ENCODE data around the gene RASGRF2.
"Not testable (repeated sequence)": the region's sequence is repeated elsewhere in the genome, so short reads cannot be mapped to it uniquely, and the experiment has no call there.

The RASGRF2 gene

GRCh38 chr5:81020478-81021167, 60.5 kb downstream of the RASGRF2 start:
- no peak for DNase-seq (ENCODE audit: low spot score)

- no peak for DNase-seq (ENCODE audit: low spot score)
Observed at GRCh38 chr5:81021486-81021885, 61.3 kb downstream of the RASGRF2 start.

- no peak for DNase-seq (ENCODE audit: low spot score)
Observed at GRCh38 chr5:81021951-81022687, 62.0 kb downstream of the RASGRF2 start.

DNA sequence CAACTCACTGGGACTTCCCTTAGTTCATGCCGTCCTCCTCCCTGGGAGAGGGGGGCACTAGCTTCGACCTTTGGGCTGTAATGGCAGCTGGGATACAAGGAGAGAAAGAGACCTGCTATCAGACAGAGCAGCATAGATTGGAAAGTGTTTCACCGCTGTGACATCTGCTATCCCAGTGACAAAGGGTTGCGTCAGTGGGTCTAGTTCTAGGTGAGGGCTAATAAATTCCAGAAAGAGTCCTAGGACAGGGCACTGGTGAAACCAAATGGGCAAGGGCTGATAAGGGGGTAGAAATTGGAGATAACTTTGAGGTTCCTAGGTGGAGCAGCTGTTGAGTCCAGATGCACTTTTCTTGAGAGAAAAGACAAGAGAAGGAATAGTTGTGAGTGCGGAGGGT, 62.5 kb downstream of the RASGRF2 start:
- no peak for DNase-seq (ENCODE audit: low spot score)

DNA sequence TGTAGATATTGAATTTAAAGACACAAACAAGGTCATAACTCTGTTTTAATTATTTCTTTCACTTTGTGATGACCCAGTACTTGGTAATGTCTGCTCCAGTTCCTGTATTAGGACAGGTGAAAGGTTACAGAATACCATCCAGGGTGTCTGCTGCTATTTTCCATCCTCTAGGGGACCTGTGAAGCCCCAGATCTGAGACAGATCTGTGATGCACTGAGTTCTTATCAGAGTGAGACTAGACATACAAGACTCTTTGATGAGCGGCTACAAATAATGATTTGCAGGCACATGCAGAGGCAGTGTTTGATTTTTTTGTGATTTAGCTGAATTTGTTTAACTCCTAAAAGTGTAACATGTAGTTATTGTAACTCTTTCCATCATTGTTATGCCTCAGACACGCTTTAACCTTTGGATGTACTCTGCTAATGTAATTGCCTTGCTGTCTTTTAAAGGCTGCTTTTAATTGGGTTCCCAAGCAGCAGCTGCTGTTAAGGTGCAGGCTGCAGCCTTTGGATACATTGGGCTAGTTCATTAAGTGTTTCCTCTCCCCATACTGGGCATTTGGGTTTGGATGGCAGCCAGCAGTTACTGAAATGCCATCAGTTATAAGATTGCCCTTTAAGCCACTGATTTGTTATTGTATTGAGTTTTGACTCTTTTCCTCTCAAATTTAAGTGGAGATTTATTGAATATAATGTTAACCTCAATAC, 63.3 kb downstream of the RASGRF2 start:
- DNase-seq (ENCODE audit: low spot score) = no peak

DNA sequence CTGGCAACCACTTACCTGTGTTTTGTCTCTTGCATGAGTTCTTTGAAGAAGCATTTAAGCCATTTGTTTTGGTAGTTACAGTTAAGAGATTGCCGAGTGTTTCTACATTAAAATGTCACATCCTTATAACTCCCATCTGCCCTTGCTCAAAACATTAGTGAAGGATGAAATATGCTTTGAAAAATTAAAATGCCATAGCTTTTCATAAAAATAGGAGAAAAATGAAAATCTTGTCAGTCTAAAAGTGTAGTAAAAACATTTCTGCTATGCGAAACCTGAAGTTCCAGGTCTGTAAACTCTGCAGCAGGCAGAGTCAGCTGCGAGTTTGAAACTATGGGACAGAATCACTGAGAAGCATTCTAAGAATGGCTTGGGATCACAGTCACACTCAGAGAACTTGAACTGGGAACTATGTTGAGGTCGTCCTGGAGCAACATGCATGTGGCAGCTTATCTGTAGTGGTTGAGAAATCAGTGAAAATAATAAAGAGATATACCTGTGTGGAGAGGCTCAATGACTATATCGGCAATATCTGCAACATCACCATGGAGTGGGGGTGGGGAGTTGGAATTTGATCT, 67.4 kb downstream of the RASGRF2 start:
- no peak for DNase-seq (ENCODE audit: low spot score)

DNA sequence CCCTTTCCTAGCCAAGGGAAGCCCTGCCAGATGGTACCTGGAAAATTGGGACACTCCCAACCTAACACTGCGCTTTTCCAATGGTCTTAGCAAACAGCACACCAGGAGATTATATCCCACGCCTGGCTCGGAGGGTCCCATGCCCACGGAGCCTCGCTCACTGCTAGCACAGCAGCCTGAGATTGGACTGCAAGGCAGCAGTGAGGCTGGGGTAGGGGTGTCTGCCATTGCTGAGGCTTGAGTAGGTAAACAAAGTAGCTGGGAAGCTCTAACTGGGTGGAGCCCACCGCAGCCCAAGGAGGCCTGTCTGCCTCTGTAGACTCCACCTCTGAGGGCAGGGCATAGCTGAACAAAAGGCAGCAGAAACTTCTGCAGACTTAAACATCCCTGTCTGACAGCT, 68.7 kb downstream of the RASGRF2 start:
- not testable (repeated sequence) for DNase-seq (ENCODE audit: low spot score)

DNA sequence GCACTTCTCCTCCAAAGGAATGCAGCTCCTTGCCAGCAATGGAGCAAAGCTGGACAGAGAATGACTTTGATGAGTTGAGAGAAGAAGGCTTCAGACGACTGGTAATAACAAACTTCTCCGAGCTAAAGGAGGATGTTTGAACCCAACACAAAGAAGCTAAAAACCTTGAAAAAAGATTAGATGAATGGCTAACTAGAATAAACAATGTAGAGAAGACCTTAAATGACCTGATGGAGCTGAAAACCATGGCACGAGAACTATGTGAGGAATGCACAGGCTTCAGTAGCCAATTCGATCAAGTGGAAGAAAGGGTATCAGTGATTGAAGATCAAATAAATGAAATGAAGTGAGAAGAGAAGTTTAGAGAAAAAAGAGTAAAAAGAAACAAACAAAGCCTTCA, 69.6 kb downstream of the RASGRF2 start:
- DNase-seq (ENCODE audit: low spot score) = not testable (repeated sequence)

DNA sequence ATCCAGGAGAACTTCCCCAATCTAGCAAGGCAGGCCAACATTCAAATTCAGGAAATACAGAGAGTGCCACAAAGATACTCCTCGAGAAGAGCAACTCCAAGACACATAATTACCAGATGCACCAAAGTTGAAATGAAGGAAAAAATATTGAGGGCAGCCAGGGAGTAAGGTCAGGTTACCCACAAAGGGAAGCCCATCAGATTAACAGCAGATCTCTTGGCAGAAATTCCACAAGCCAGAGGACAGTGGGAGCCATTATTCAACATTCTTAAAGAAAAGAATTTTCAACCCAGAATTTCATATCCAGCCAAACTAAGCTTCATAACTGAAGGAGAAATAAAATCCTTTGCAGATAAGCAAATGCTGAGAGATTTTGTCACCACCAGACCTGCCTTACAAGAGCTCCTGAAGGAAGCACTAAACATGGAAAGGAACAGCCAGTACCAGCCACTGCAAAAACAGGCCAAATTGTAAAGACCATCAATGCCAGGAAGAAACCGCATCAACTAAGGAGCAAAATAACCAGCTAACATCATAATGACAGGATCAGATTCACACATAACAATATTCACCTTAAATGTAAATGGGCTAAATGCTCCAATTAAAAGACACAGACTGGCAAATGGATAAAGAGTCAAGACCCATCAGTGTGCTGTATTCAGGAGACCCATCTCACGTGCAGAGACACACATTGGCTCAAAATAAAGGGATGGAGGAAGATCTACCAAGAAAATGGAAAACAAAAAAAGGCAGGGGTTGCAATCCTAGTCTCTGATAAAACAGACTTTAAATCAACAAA, 70.3 kb downstream of the RASGRF2 start:
- not testable (repeated sequence) for DNase-seq (ENCODE audit: low spot score)

GRCh38 chr5:81035522-81035921, 75.4 kb downstream of the RASGRF2 start:
- no peak for DNase-seq (ENCODE audit: low spot score)

DNA sequence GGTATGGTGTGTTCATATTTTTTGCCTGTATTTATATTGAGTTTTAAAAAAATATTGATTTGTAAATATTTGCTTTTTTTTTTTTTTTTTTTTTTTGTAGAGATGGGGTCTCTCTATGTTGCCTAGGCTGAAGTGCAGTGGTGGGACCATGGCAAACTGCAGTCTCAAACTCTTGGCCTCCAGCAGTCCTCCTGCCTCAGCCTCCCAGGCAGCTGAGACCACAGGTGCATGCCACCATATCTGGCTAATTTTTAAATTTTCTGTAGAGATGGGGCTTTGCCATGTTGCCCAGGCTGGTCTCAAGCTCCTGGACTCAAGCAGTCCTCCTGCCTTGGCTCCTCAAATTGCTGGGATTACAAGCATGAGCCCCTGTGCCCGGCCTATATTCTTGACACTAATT, 78.3 kb downstream of the RASGRF2 start:
- no peak for DNase-seq (ENCODE audit: low spot score)

- DNase-seq (ENCODE audit: low spot score) = no peak
Observed at GRCh38 chr5:81044868-81045267, 84.7 kb downstream of the RASGRF2 start.

GRCh38 chr5:81045389-81045807, 85.2 kb downstream of the RASGRF2 start:
- no peak for DNase-seq (ENCODE audit: low spot score)

GRCh38 chr5:81046041-81046440, 85.9 kb downstream of the RASGRF2 start:
- DNase-seq (ENCODE audit: low spot score) = peak; percentile 44

GRCh38 chr5:81052325-81052724, 92.2 kb downstream of the RASGRF2 start:
- DNase-seq (ENCODE audit: low spot score) = no peak

GRCh38 chr5:81053282-81053681, 93.1 kb downstream of the RASGRF2 start:
- not testable (repeated sequence) for DNase-seq (ENCODE audit: low spot score)

DNA sequence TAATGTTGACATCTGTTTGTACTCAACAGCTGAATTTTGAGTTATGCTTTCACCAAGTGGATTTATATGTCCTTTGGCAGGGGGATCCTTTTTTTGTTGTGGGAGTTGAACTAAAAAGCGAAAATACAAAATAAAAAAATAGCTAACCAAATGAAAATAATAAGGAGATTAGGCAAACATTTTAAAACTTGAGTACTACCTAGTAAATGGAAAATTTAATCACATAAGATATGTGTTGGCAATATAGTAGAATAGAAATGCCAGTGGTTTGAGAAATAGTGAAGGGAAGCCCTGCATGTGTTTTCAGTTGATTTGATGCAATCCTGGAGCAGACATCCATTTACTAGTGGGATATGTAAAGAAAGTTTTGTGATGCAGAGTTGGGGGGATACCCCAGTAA, 98.0 kb downstream of the RASGRF2 start:
- DNase-seq (ENCODE audit: low spot score) = no peak

- no peak for DNase-seq (ENCODE audit: low spot score)
Observed at GRCh38 chr5:81065492-81065891, 105.3 kb downstream of the RASGRF2 start.

DNA sequence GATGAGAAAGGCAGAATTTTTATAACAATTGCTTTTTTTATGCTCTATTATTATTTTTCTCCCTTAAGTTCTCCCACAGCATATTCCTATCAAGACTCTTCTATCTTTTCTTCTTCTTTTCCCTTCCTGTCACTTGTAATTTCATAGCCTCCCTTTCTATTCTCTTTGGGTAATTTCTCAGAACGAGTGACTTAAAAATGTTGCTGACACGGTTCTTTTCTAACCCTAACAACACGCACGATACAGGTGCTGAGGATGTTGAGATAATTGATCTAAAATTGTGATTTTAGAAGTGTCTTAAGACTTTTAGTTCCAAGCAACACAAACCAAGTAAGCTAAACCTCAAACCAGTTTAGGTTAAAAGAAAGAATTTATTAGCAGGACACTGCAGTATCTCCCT, 105.9 kb downstream of the RASGRF2 start:
- DNase-seq (ENCODE audit: low spot score) = no peak

DNA sequence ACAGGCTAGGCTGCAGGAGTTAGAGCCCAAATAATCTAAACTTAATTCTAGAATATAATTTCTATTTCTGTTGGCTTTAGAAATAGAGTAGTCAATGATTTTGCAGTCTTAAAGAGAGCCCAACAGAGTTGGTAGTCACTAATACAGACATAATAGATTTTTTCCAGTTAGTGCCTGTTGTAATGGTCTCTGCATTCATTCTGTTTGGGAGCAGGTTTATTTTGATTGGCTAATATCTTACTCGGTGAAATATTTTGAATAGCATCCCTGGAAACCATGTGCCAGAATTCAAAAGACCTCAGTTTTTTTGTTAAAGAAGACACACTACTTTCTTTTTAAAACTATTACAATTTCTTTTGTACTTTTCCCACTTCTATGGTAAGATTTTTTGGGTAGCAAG, 107.2 kb downstream of the RASGRF2 start:
- no peak for DNase-seq (ENCODE audit: low spot score)

DNA sequence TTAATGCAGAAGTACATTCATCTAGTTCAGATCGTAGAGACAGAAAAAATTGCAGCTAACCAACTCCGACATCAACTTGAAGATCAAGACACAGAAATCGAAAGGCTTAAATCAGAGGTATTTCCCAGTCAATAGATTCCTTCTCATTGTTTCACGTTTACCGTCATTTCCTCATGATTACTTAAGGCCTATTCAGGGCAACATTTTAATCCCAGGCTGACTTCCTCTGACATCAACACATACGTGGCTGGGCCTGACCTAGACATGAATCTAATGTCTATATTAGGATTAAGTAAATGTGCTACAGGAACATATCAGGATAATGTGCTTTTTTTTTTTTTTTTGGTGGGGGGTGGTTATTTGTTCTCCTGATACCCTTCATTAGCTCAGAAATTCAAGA, 107.9 kb downstream of the RASGRF2 start:
- DNase-seq (ENCODE audit: low spot score) = no peak

DNA sequence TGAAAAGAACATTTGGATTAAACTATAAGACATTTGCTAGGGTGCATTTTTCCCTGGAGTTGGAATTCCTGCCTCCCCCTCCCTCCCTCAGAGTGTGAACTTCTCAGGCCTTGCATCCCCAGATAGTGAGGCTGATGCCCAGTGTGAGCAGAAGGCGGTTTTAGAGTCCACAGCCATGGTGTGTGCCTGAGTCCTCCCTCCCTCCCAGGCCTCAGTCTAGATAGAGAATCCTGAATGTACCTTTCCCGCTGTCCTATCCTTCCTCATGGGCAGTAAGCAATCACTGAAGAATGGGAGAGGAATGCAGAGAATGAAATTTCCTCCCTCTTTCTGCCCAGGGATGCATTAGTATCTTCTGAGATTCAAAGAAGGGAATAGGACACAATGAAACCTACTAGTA, 108.5 kb downstream of the RASGRF2 start:
- no peak for DNase-seq (ENCODE audit: low spot score)
